ENCODE data around the gene SLC13A3.
"Not testable (repeated sequence)": the region's sequence is repeated elsewhere in the genome, so short reads cannot be mapped to it uniquely, and the experiment has no call there.

Gene SLC13A3

DNA sequence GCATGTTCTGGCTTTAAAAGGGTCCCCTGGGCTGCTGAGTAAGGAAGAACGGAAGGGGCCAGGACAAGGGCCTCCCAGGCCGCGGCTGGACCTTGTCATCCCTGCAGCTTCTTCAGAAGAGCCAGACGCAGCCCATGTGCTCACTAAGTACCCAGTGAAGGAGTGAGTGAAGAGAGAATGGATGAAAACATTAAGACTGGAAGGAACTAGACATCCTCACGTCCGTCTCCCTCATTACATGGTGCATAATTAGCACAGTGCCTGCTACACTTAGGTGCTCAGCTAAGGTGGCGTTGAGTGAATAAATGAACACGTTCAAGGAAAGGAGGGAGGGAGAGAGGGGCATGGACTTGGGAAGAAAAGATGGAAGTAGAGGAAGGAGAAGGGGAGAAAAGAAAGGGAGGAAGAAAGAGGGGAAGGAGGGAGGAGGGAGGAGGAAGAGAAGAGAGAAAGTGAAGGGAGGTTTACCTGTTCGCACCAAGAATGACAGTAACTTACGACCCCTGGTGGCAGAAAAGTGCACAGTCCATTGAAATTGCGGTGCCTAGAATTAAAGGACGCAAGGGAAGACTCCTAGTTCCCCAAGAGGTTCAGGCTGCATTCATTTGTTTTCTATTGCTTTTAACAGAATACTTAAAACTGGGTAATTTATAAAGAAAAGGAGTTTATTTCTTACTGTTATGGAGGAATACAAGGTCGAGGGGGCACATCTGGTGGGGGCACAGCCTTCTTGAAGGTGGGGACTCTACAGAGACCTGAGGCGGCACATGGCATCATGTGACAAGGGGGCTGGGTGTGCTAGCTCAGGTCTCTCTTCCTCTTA lies 30.0 kb upstream of the SLC13A3 start:
- no peak overlapping the region for H3K4me3 ChIP-seq (ENCODE audit: control insufficient read depth, low read depth, low read length)
- DNase-seq (ENCODE audit: low read depth) = peak; percentile 60
- TF ChIP-seq CTCF (conservative IDR thresholded peaks at IDR 0.05; ENCODE audit: control insufficient read depth, insufficient read depth, low read depth, low read length) = peak; percentile 80

DNA sequence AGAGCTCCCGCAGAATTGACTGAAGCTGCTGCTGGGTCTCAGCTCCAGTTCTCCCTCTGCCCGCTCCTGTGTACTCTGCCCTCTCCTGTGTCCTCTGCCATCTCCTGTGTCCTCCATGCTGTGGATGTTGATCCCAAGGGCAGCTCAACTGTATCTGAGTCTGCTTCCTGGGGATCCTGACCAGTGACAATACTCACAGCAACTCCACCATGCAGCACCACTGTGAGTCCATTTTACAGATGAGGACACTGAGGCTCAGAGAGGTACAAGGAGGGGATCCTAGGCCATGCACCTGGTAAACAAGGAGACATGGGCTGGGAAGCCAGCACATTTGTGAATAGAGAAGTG lies 29.4 kb upstream of the SLC13A3 start:
- H3K4me3 ChIP-seq (ENCODE audit: control insufficient read depth, low read depth, low read length) = no peak overlapping the region
- no peak for TF ChIP-seq CTCF (conservative IDR thresholded peaks at IDR 0.05; ENCODE audit: control insufficient read depth, insufficient read depth, low read depth, low read length)
- DNase-seq (ENCODE audit: low read depth) = no peak

DNA sequence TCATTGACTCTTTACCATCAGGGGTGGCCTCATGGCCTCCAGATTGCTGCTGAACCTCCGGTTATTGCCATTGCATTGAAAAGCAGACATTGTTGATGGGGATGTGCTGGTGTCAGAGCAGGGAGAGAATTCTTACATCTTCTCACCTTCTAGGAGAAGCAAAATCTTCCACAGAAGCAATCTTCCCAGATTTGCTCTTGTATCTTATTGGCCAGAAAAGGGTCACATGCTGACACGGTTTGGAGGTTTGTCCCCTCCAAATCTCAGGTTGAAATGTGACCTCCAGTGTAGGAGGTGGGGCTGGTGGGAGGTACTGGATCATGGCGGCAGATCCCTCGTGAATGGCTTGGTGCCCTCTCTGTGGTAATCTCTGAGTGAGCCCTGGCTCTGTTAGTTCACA lies 27.3 kb upstream of the SLC13A3 start:
- TF ChIP-seq CTCF (conservative IDR thresholded peaks at IDR 0.05; ENCODE audit: control insufficient read depth, insufficient read depth, low read depth, low read length) = no peak
- H3K4me3 ChIP-seq (ENCODE audit: control insufficient read depth, low read depth, low read length) = no peak overlapping the region
- no peak for DNase-seq (ENCODE audit: low read depth)

DNA sequence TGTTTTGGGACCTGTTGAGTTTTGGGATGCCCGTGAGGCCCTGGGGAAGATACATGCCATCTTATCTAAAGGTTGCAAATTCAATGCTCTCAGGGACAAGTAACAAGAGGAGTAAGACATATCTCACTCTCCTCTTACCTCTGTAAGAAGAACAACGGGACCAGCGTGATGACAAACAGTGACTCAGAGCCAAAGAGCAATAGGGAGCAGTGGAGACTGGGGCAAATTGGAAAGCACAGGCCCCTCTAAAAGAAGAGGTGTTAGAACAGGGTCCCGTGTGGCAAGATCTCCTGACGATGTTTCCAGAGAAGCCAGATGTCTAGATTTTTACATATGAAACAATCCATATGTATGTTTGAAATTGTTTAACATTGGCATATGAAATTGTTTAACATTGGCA lies 26.3 kb upstream of the SLC13A3 start:
- no peak for DNase-seq (ENCODE audit: low read depth)
- no peak overlapping the region for H3K4me3 ChIP-seq (ENCODE audit: control insufficient read depth, low read depth, low read length)
- TF ChIP-seq CTCF (conservative IDR thresholded peaks at IDR 0.05; ENCODE audit: control insufficient read depth, insufficient read depth, low read depth, low read length) = no peak

DNA sequence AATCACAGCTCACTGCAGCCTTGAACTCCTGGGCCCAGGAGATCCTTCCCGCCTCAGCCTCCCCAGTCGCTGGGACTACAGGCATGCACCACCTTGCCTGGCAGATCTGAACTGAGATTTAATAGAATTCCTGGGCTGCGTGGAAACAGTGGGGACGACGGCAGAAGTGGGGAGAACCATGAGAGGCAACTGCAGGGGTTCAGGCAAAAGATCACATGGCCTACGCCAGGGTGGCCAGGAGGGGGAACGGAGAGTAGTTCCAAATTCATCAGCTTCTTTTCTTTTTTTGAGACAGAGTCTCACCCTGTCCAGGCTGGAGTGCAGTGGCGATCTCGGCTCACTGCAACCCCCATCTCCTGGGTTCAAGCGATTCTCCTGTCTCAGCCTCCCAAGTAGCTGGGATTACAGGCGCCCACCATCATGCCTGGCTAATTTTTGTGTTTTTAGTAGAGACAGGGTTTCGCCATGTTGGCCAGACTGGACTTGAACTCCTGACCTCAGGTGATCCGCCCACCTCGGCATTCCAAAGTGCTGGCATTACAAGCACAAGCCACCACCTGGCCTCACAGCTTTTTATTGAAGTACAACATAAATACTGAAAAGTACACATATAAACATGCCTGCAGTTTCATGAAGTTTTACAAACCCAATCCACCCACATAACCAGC lies 25.5 kb upstream of the SLC13A3 start:
- not testable (repeated sequence) for H3K4me3 ChIP-seq (ENCODE audit: control insufficient read depth, low read depth, low read length); DNase-seq (ENCODE audit: low read depth)

DNA sequence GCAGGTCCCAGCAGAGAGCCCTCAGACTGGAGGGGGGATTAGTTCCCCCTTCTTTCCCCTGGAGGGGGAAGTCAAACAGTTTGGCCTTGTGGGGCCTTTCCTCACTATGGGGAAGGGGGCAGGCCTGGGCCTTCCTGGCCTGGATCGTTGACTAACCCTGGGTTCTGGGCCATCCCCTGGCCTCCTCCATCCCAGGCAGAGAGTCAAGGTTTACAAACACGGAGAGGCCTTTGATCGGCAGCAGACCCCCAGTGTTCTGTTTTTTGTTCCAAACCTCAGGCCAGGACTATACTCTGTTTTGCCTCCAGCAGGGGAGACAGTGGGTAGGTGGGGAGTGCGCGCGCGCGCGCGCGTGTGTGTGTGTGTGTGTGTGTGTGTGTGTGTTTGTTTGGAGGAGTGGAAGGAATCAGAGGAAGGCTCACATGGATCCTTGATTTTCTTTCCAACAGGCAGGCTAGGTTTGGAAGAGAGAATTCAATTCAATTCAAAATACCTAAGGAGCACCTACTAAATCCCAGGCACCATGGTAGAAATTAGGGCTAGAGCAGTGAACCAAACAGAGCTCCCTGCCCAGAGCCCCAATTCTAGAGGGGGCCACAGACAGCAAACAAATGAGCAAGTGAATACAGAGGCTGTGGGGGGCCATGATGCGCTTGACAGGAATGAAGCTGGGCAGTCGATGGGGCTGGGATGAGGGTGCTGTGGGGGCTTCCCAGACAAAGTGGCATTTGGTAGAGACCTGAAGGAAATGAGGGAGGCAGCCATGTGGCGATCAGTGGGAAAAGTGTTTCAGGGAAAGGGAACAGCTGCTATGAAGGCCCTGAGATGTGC lies 23.2 kb upstream of the SLC13A3 start:
- TF ChIP-seq CTCF (conservative IDR thresholded peaks at IDR 0.05; ENCODE audit: control insufficient read depth, insufficient read depth, low read depth, low read length) = no peak
- H3K4me3 ChIP-seq (ENCODE audit: control insufficient read depth, low read depth, low read length) = no peak overlapping the region
- no peak for DNase-seq (ENCODE audit: low read depth)
